H1 (cell line): ENCODE results near the gene BEAN1. TPM values are rescaled to one million over a fixed set of nuclear protein-coding genes. Genes with fewer than 3 reads are reported as not detected.

ENCODE experiments used
- CTCF ChIA-PET: fragments of 300-600 bp; sonication (Branson Sonifier 250); formaldehyde crosslinking; loops from one replicate; lab custom pipeline; 2021; ENCODE audit not compliant: partially characterized antibody; lab: Charles Lee
- POLR2A ChIA-PET: fragments of 300-600 bp; sonication (Branson Sonifier 250); formaldehyde crosslinking; loops from one replicate; lab custom pipeline; 2021; ENCODE audit warnings: inconsistent platforms; ENCODE audit not compliant: partially characterized antibody; lab: Charles Lee
- DNase-seq, 2 experiments: peaks; one replicate each; pipeline versions ENCODE4 v3.0.0 to v3.0.0-alpha.2; 2010 to 2022; ENCODE audit warnings: low spot score in 2 of 2, low read depth in 1 of 2, mixed read lengths in 1 of 2
- FAIRE-seq: peaks from 2 replicates; lab custom pipeline; 2011; peaks lifted over from hg19 to GRCh38; lab: Jason Lieb, UNC
- H2AFZ ChIP-seq: 2 replicates; pipeline ENCODE4 v1.8.1; 2012; ENCODE audit warnings: low read length, inconsistent platforms
- H2AK5ac ChIP-seq: 2 replicates; pipeline ENCODE4 v1.6.1; 2013; ENCODE audit warnings: low read depth, low read length
- H2BK120ac ChIP-seq: replicated peaks from 2 replicates; pipeline ENCODE3; 2013; ENCODE audit warnings: low read depth, low read length, inconsistent platforms
- H2BK12ac ChIP-seq: 2 replicates; pipeline ENCODE4 v1.6.1; 2013; ENCODE audit warnings: low read depth, low read length
- H2BK15ac ChIP-seq: 2 replicates; pipeline ENCODE4 v1.6.1; 2013; ENCODE audit warnings: low read length
- H2BK20ac ChIP-seq: 2 replicates; pipeline ENCODE4 v1.6.1; 2013; ENCODE audit warnings: low read length
- H2BK5ac ChIP-seq: 2 replicates; pipeline ENCODE4 v1.6.1; 2013; ENCODE audit warnings: low read depth, low read length
- H3K14ac ChIP-seq: 2 replicates; pipeline ENCODE4 v1.6.1; 2013; ENCODE audit warnings: inconsistent platforms; ENCODE audit not compliant: insufficient read length
- H3K18ac ChIP-seq: 2 replicates; pipeline ENCODE4 v1.6.1; 2013; ENCODE audit warnings: low read length; ENCODE audit errors: extremely low read depth
- H3K23ac ChIP-seq: 2 replicates; pipeline ENCODE4 v1.6.1; 2013; ENCODE audit warnings: inconsistent platforms; ENCODE audit not compliant: insufficient read length
- H3K23me2 ChIP-seq: 2 replicates; pipeline ENCODE4 v1.6.1; 2013; ENCODE audit warnings: low read depth, low read length
- H3K27ac ChIP-seq: 2 replicates; pipeline ENCODE4 v1.6.1; 2011; ENCODE audit warnings: low read depth, low read length, inconsistent platforms
- H3K27me3 ChIP-seq, 4 experiments: replicated peaks in 1 of 4; 1 replicate in 1 of 4; 2 replicates in 3 of 4; pipeline versions ENCODE4 v1.6.1 to v1.8.1; 2011 to 2013; ENCODE audit warnings: low read length in 3 of 4, mild to moderate bottlenecking in 3 of 4, inconsistent platforms in 2 of 4, mixed read lengths in 2 of 4, moderate library complexity in 1 of 4; ENCODE audit not compliant: control insufficient read depth in 3 of 4, insufficient read depth in 3 of 4; ENCODE audit errors: extremely low read depth in 1 of 4
- H3K36me3 ChIP-seq, 4 experiments: 2 replicates each; pipeline versions ENCODE4 v1.6.1 to v1.8.1; 2011 to 2013; ENCODE audit warnings: mild to moderate bottlenecking in 4 of 4, low read length in 3 of 4, moderate library complexity in 2 of 4, control low read depth in 1 of 4, inconsistent platforms in 1 of 4; ENCODE audit not compliant: insufficient read depth in 4 of 4, control insufficient read depth in 2 of 4
- H3K4ac ChIP-seq: replicated peaks from 2 replicates; pipeline ENCODE3; 2013; ENCODE audit warnings: low read length, low read depth, mixed read lengths, inconsistent platforms; ENCODE audit not compliant: insufficient read length
- H3K4me1 ChIP-seq, 4 experiments: replicated peaks in 1 of 4; 1 replicate in 1 of 4; 2 replicates in 3 of 4; pipeline versions ENCODE4 v1.6.1 to v1.8.1; 2011 to 2013; ENCODE audit warnings: low read length in 3 of 4, inconsistent platforms in 2 of 4, mixed read lengths in 1 of 4; ENCODE audit not compliant: insufficient read depth in 4 of 4, control insufficient read depth in 3 of 4
- H3K4me2 ChIP-seq, 2 experiments: 2 replicates each; pipeline versions ENCODE4 v1.6.1 to v1.8.1; 2011 to 2013; ENCODE audit warnings: low read depth in 2 of 2, low read length in 2 of 2, control low read depth in 1 of 2, inconsistent platforms in 1 of 2, mild to moderate bottlenecking in 1 of 2; ENCODE audit not compliant: insufficient read depth in 1 of 2
- H3K4me3 ChIP-seq, 4 experiments: fragments of 200-600, 300-600 bp in 1 of 4; sonication (generic), shearing (Covaris generic), sonication (Bioruptor Twin) in 1 of 4; 2 replicates each; pipeline versions ENCODE4 v1.5.1 to v1.8.1; 2011 to 2016; ENCODE audit warnings: low read length in 4 of 4, low read depth in 3 of 4, control low read depth in 2 of 4, inconsistent platforms in 2 of 4, mild to moderate bottlenecking in 2 of 4, mixed read lengths in 1 of 4, moderate library complexity in 1 of 4; ENCODE audit not compliant: insufficient read depth in 2 of 4; ENCODE audit errors: extremely low read depth in 1 of 4
- H3K56ac ChIP-seq: replicated peaks from 2 replicates; pipeline ENCODE3; 2013; ENCODE audit warnings: low read depth, mild to moderate bottlenecking, mixed read lengths, low read length, inconsistent platforms; ENCODE audit not compliant: insufficient read length
- H3K79me1 ChIP-seq: 2 replicates; pipeline ENCODE4 v1.6.1; 2013; ENCODE audit warnings: low read depth, low read length, control low read depth
- H3K79me2 ChIP-seq, 2 experiments: 2 replicates each; pipeline versions ENCODE4 v1.6.1 to v1.8.1; 2012 to 2013; ENCODE audit warnings: low read length in 2 of 2, mild to moderate bottlenecking in 2 of 2, inconsistent platforms in 1 of 2; ENCODE audit not compliant: insufficient read depth in 2 of 2, control insufficient read depth in 1 of 2
- H3K9ac ChIP-seq, 4 experiments: replicated peaks in 1 of 4; 1 replicate in 1 of 4; 2 replicates in 3 of 4; pipeline versions ENCODE4 v1.6.1 to v1.8.1; 2011 to 2013; ENCODE audit warnings: low read depth in 3 of 4, low read length in 3 of 4, control low read depth in 2 of 4, mild to moderate bottlenecking in 2 of 4, moderate library complexity in 2 of 4, inconsistent platforms in 1 of 4; ENCODE audit errors: extremely low read depth in 1 of 4
- H3K9me3 ChIP-seq, 2 experiments: 2 replicates each; pipeline versions ENCODE4 v1.6.1 to v1.8.1; 2012 to 2013; ENCODE audit warnings: mild to moderate bottlenecking in 2 of 2, moderate library complexity in 2 of 2, control low read depth in 1 of 2, inconsistent platforms in 1 of 2, low read depth in 1 of 2, low read length in 1 of 2, mixed read lengths in 1 of 2; ENCODE audit not compliant: insufficient read depth in 2 of 2
- H4K20me1 ChIP-seq, 2 experiments: replicated peaks in 1 of 2; 2 replicates each; pipeline versions ENCODE3 to v1.8.1; 2011 to 2013; ENCODE audit warnings: inconsistent platforms in 2 of 2, low read length in 2 of 2, mild to moderate bottlenecking in 1 of 2; ENCODE audit not compliant: insufficient read depth in 2 of 2, control insufficient read depth in 1 of 2
- H4K5ac ChIP-seq: 2 replicates; pipeline ENCODE4 v1.6.1; 2013; ENCODE audit warnings: low read length, low read depth, mixed read lengths, inconsistent platforms; ENCODE audit not compliant: insufficient read length
- H4K8ac ChIP-seq: 2 replicates; pipeline ENCODE4 v1.8.0; 2013; ENCODE audit warnings: mild to moderate bottlenecking, moderate library complexity, low read length, inconsistent platforms; ENCODE audit not compliant: insufficient read depth; ENCODE audit errors: extremely low read depth
- H4K91ac ChIP-seq: replicated peaks from 2 replicates; pipeline ENCODE3; 2013; ENCODE audit warnings: low read length, mixed read lengths, inconsistent platforms; ENCODE audit not compliant: insufficient read length
- CEBPB ChIP-seq: IDR thresholded peaks from 2 replicates; pipeline ENCODE4 v1.6.1; 2012; ENCODE audit warnings: low read depth, low read length
- WGBS, 2 experiments: shearing (Covaris generic) in 1 of 2; methylation state at CpG; one replicate each; pipeline versions ENCODE4 v1.1.6 to v1.1.7; 2013 to 2015; ENCODE audit warnings: low lambda C conversion rate in 2 of 2, mixed read lengths in 2 of 2, inconsistent platforms in 1 of 2, low coverage in 1 of 2, missing lambda C conversion rate in 1 of 2; ENCODE audit not compliant: insufficient replicate concordance in 2 of 2, insufficient coverage in 1 of 2, insufficient read length in 1 of 2; ENCODE audit errors: extremely low coverage in 1 of 2, missing lambda C conversion rate in 1 of 2; 5-methylcytosine and 5-hydroxymethylcytosine counted together
- polyA plus RNA-seq, 7 experiments: library from polyadenylated mRNA; depleted of rRNA in 3 of 7; stranded (reverse) in 5 of 7; unstranded in 2 of 7; fragments of >200 nt in 5 of 7; fragments of 200-250 nt in 2 of 7; gene quantifications; 1 replicate in 5 of 7; 2 replicates in 1 of 7; 4 replicates in 1 of 7; pipeline versions ENCODE4 v1.2.1 to v1.2.3, GENCODE V29; 2011 to 2013; ENCODE audit warnings: missing spikeins in 2 of 7, mixed read lengths in 2 of 7
- total RNA-seq: library from RNA; stranded (reverse); fragmentation: NEBNext Ultra II Directional; extraction: Animal tissue kit (Norgen Biotek cat#: 25700); gene quantifications from 2 replicates; pipeline ENCODE4 v1.2.1, GENCODE V29; 2021
- TF ChIP-seq, protein P1 (sequence below): IDR thresholded peaks from 2 replicates; pipeline ENCODE4 v1.6.1; 2011; ENCODE audit warnings: low read length, improper control_type of control experiment
- TF ChIP-seq, protein P2 (sequence below): IDR thresholded peaks from 2 replicates; pipeline ENCODE4 v1.6.1; 2012; ENCODE audit warnings: low read length, inconsistent platforms

The BEAN1 gene
- total and polyA plus RNA-seq, 2 of the 8 experiments (the other 6 are each of a cell fraction or from before 2014, with no cell fraction given) = 0.08 TPM; not detected in 1

DNA sequence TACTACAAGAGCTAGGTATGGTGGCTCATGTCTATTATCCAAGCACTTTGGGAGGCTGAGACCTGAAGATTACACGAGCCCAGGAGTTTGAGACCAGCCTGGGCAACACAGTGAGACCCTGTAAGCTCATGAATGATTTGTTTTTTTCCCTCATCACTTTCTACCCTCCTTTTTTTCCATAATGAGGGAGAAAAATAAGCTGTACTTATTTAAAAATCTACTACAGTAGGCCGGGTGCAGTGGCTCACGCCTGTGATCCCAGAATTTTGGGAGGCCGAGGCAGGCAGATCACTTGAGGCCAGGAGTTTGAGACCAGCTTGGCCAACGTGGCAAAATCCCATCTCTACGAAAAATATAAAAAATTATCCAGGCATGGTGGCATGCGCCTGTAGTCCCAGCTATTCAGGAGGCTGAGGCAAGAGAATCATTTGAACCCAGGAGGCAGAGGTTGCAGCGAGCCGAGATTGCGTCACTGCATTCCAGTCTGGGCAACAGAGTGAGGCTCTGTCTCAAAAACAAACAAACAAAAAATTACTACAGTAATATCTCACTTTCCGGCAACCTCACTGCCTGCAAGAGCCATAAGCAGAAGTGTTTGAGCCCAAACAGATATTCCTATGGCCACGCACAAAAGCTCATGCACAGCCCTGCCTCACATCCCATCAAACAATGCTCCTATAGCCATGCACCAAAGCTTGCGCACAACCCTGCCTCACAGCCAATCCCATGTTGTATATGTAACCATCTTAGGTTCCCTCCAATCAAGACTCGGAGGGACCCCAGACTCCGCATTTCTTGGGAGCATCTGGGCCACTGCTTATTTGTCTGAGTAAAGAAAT, 85.4 kb downstream of the BEAN1 start:
- Histone ChIP-seq H3K27ac (0 out of 2 replicates have a peak overlapping the region, but pooled peaks have one; percentile 44), H3K4me3 (no peak overlapping the region; a peak in 1 of 8 replicates), H3K14ac (no peak overlapping the region), H2BK120ac (peak overlapping the region; percentile 45), H4K8ac (no peak overlapping the region), H3K23me2 (no peaks in the 10 kb centered on the region), H3K9ac (no peak overlapping the region), H2BK20ac (no peak overlapping the region), H3K4me2 (peak overlapping the region; percentile 49 to 54; a peak in 3 of 4 replicates), H3K79me1 (no peaks in the 10 kb centered on the region), H3K23ac (no peak overlapping the region), H3K79me2 (no peaks in the 10 kb centered on the region), H3K27me3 (no peaks in the 10 kb centered on the region), H3K56ac (no peak overlapping the region), H3K9me3 (no peaks in the 10 kb centered on the region), H2BK5ac (no peak overlapping the region), H2AFZ (no peak overlapping the region), H4K20me1 (no peaks in the 10 kb centered on the region), H2AK5ac (no peak overlapping the region; the same call in 1 of the 2 replicates), H3K36me3 (no peaks in the 10 kb centered on the region), H4K5ac (no peak overlapping the region), H4K91ac (peak overlapping the region; percentile 25), H3K4ac (peak overlapping the region; percentile 32), H2BK12ac (no peak overlapping the region), H3K18ac (peak overlapping the region; percentile 15; the same call in 1 of the 2 replicates), H3K4me1 (peaks cover 8 to 27% (median 15%) of the 10 kb centered on the region in 4 experiments; a peak in 6 of 7 replicates), H2BK15ac (no peak overlapping the region; the same call in 1 of the 2 replicates)
- ChIA-PET POLR2A (interaction anchor here (1.0 to 2.0 kb wide), 6 partner anchors 7 to 106 kb away, joined by 3 to 8 read pairs (median 4); partner anchors contain the start of gene TK2), CTCF (interaction anchor here (0.7 to 3.3 kb wide), 16 partner anchors 9 to 168 kb away, joined by 3 to 19 read pairs (median 4); no protein-coding TSS in a partner anchor)
- TF ChIP-seq, protein P1, sequence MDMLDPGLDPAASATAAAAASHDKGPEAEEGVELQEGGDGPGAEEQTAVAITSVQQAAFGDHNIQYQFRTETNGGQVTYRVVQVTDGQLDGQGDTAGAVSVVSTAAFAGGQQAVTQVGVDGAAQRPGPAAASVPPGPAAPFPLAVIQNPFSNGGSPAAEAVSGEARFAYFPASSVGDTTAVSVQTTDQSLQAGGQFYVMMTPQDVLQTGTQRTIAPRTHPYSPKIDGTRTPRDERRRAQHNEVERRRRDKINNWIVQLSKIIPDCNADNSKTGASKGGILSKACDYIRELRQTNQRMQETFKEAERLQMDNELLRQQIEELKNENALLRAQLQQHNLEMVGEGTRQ = no peak
- TF ChIP-seq CEBPB = peak; percentile 33; the same call in 1 of the 2 replicates
- TF ChIP-seq, protein P2, sequence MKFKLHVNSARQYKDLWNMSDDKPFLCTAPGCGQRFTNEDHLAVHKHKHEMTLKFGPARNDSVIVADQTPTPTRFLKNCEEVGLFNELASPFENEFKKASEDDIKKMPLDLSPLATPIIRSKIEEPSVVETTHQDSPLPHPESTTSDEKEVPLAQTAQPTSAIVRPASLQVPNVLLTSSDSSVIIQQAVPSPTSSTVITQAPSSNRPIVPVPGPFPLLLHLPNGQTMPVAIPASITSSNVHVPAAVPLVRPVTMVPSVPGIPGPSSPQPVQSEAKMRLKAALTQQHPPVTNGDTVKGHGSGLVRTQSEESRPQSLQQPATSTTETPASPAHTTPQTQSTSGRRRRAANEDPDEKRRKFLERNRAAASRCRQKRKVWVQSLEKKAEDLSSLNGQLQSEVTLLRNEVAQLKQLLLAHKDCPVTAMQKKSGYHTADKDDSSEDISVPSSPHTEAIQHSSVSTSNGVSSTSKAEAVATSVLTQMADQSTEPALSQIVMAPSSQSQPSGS = 0 out of 2 replicates have a peak, but pooled peaks have one; percentile 62
- 81% methylated on average over 15 of the region's 15 CpGs; no CpG with 5 or more reads in 1 of the 2 experiments for WGBS, 2 experiments
- DNase-seq (no peak), FAIRE-seq (no peak)
